AG20443 (cell line): ENCODE measurements around the gene MYO1H.

Source experiments
- DNase-seq: peaks from one replicate; pipeline ENCODE4 v3.0.0; 2012; ENCODE audit warnings: low spot score, mixed read lengths

MYO1H gene

GRCh38 chr12:109449845-109450532 is 102.3 kb downstream of the MYO1H start:
- DNase-seq = no peak

- no peak for DNase-seq
These were observed 103.3 kb downstream of the MYO1H start for GRCh38 chr12:109450980-109451379.

- no peak for DNase-seq
These were observed 103.7 kb downstream of the MYO1H start for GRCh38 chr12:109451400-109451799.

- DNase-seq = no peak
These were observed 104.8 kb downstream of the MYO1H start for GRCh38 chr12:109452489-109452888.

- DNase-seq = no peak
These were observed 108.0 kb downstream of the MYO1H start for GRCh38 chr12:109455706-109456105.

GRCh38 chr12:109458086-109458485 is 110.4 kb downstream of the MYO1H start:
- peak; percentile 66 for DNase-seq

- DNase-seq = peak; percentile 25
These were observed 111.1 kb downstream of the MYO1H start for GRCh38 chr12:109458771-109459208.

- no peak for DNase-seq
These were observed 111.5 kb downstream of the MYO1H start for GRCh38 chr12:109459247-109459646.

GRCh38 chr12:109460538-109460937 is 112.8 kb downstream of the MYO1H start:
- DNase-seq = no peak

- peak; percentile 33 for DNase-seq
These were observed 113.5 kb downstream of the MYO1H start for GRCh38 chr12:109461049-109461845.

GRCh38 chr12:109461846-109462756 is 114.4 kb downstream of the MYO1H start:
- DNase-seq = peak; percentile 95

GRCh38 chr12:109462868-109463692 is 115.4 kb downstream of the MYO1H start:
- DNase-seq = peak; percentile 86

GRCh38 chr12:109463756-109464155 is 116.1 kb downstream of the MYO1H start:
- peak; percentile 27 for DNase-seq

GRCh38 chr12:109464642-109465351 is 117.1 kb downstream of the MYO1H start:
- DNase-seq = no peak

- DNase-seq = no peak
These were observed 118.6 kb downstream of the MYO1H start for GRCh38 chr12:109466305-109466704.

GRCh38 chr12:109466821-109467220 is 119.1 kb downstream of the MYO1H start:
- DNase-seq = no peak

- DNase-seq = peak; percentile 56
These were observed 120.4 kb downstream of the MYO1H start for GRCh38 chr12:109467978-109468676.

- DNase-seq = peak; percentile 75
These were observed 121.8 kb downstream of the MYO1H start for GRCh38 chr12:109469517-109469916.

GRCh38 chr12:109473006-109473405 is 125.3 kb downstream of the MYO1H start:
- DNase-seq = no peak
